ENCODE results near the gene UXT. TPM values are rescaled to one million over a fixed set of nuclear protein-coding genes. Genes with fewer than 3 reads are reported as not detected.

Gene UXT, protein sequence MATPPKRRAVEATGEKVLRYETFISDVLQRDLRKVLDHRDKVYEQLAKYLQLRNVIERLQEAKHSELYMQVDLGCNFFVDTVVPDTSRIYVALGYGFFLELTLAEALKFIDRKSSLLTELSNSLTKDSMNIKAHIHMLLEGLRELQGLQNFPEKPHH
- 133 and 178 TPM in 2 replicates for total RNA-seq

DNA sequence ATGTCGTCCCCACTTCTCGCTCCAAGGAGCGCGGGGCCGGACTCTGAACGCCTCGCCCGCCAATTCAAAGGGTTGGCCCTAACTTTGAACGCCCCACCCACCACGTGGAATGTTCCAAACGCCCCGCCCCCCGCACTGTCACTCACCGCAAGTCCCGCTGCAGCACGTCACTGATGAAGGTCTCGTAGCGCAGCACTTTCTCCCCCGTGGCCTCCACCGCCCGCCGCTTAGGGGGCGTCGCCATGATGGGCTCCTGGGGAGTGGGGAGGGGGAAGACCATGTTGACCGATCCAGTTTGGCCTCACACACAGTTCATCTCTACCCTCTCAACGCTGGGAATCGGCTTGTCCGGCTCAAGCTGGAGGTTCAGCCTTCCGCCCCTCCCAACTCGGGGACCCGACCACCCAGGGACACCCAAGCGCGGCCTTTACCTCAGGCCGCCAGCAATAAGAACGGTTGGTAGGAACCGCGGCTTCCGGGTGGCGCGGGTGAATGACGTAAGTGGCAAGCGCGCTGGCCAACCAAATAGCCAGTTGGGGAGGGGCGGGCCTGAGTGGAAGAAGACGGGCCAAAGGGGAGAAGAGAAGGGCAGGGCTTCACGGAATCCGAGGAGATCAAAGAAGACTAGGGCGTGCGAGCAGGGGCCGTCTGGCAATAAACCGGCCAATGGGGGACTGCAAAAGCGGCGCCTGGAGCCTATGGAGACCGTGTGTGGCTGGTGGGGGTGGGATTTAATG lies at the start of gene UXT:
UXT (minus strand) TSS at position 497 of the 737 bp plus-strand sequence; CDS start at position 244, 253 bp downstream.
- DNase-seq (ENCODE audit: low read depth) = peak; percentile 56
- peak within 1 kb of the TSS; percentile 73 for H3K4me3 ChIP-seq (ENCODE audit: low read depth, low read length)
- TF ChIP-seq, protein P1, sequence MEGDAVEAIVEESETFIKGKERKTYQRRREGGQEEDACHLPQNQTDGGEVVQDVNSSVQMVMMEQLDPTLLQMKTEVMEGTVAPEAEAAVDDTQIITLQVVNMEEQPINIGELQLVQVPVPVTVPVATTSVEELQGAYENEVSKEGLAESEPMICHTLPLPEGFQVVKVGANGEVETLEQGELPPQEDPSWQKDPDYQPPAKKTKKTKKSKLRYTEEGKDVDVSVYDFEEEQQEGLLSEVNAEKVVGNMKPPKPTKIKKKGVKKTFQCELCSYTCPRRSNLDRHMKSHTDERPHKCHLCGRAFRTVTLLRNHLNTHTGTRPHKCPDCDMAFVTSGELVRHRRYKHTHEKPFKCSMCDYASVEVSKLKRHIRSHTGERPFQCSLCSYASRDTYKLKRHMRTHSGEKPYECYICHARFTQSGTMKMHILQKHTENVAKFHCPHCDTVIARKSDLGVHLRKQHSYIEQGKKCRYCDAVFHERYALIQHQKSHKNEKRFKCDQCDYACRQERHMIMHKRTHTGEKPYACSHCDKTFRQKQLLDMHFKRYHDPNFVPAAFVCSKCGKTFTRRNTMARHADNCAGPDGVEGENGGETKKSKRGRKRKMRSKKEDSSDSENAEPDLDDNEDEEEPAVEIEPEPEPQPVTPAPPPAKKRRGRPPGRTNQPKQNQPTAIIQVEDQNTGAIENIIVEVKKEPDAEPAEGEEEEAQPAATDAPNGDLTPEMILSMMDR (conservative IDR thresholded peaks at IDR 0.05; ENCODE audit: low read depth, low read length) = no peak

DNA sequence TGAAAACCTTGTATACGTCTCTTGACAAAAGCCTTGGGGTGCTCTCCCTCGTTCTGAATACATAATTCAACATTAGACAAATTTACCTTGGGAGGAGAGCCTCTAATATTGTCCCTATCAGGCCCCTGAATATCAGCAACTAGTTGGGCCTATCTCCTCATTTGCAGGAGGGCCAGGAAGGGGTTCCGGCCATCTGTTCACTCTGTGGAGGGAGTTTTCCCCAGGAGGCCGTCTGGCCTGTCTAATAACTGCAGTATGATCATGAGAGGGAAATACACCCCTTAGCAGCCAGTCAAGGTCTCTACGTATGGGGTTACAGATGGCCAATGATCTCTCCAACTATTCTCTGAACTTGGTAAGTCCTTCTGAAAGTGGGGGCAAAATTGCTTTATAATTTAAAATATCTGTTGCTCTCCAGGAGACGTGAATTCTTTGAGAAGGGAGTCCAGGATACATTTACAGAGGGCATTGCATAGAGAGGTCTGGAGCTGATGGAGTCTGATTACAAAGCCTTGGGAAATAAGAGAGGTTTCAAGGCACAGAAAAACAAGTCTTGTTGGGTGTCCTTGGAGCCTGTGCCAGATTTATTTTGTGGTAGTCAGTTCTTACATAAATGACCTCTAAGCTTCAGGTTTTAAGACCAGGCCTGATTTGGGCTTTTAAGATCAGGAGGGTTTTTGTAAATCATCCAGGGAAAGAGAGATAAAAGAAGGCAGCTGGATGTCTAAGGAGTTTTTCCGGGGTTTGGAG lies 48.2 kb upstream of the UXT start:
- no peak for DNase-seq (ENCODE audit: low read depth)
- TF ChIP-seq, protein P1 (conservative IDR thresholded peaks at IDR 0.05; ENCODE audit: low read depth, low read length) = no peak
- no peak overlapping the region for H3K4me3 ChIP-seq (ENCODE audit: low read depth, low read length)

DNA sequence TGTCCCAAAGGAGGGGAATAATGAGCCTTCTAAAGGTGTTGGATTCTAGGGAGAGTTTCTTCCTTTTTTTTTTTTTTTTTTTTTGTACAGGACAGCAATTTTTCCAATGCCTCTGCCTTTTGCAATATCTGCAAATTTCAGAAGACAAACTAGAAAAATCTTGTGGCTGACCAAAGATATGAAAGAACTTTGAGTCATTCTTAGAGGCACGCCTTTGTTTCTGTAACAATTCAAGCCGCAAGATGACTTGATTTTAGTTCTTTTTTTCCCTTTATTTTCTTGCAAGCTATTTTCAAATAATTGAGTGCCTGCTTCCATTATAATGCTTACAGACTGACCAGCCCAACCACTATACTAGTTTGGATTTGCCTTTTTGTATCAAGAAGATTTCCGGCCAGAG lies 47.6 kb upstream of the UXT start:
- DNase-seq (ENCODE audit: low read depth) = no peak
- H3K4me3 ChIP-seq (ENCODE audit: low read depth, low read length) = no peak overlapping the region
- TF ChIP-seq, protein P1 (conservative IDR thresholded peaks at IDR 0.05; ENCODE audit: low read depth, low read length) = no peak

DNA sequence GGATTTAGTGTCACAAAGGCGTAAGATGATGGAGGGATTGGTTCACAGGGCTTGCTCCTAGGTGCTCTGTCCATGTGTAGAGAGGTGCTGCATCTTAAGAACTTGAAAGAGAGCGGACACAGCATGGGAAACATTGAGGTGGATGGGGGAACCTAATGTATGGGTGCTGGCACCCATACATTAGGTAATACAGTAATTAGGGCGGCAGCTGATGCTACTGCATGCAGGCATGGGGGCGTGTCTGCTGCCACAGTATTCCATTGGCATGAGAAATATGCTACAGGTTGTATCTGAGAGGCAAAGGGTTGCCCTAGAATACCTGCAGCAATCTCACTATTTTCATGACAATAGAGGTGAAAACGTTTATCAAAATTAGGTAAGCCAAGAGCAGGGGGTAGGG lies 45.8 kb upstream of the UXT start:
- DNase-seq (ENCODE audit: low read depth) = no peak
- H3K4me3 ChIP-seq (ENCODE audit: low read depth, low read length) = no peak overlapping the region
- TF ChIP-seq, protein P1 (conservative IDR thresholded peaks at IDR 0.05; ENCODE audit: low read depth, low read length) = no peak

DNA sequence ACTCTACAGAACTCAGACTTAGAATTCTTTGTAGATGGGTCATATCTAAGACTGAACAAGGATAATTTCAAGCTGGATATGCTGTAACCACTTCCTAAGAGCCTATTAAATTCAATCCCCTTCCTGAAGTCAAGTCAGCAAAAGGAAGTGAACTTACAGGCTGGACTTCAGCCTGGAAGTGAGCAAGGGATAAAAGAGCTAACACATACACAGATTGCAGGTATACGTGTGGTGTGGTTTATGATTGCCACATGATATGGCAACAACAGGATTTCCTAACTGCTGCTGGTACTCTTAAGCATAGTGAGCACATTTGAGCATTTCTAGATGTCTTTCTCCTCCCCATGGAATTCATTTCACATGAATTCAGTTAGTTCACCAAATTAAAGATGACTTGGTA lies 38.2 kb upstream of the UXT start:
- H3K4me3 ChIP-seq (ENCODE audit: low read depth, low read length) = no peak overlapping the region
- DNase-seq (ENCODE audit: low read depth) = no peak
- TF ChIP-seq, protein P1 (conservative IDR thresholded peaks at IDR 0.05; ENCODE audit: low read depth, low read length) = no peak

DNA sequence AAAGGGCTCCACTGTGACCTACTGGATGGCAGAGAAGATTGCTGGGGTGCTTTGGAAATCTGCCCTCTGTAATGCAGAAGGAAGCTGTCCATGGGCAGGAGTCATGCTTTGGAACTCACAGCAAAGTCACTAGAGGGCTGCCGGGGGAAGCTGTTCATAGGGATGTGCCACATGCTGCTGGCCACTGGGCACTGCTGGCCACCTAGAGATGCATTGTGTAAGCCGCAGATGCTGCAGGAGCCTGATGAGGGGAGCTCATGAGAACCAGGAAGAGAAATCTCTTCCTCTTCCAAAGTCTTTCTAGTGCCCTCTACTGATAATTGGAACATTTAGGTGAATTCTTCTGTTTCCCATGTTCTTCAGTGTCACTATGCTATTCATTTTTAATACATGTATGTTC lies 31.2 kb upstream of the UXT start:
- TF ChIP-seq, protein P1 (conservative IDR thresholded peaks at IDR 0.05; ENCODE audit: low read depth, low read length) = no peak
- DNase-seq (ENCODE audit: low read depth) = no peak
- no peak overlapping the region for H3K4me3 ChIP-seq (ENCODE audit: low read depth, low read length)

Data from epithelial cell of proximal tubule (primary cell).